IPS-18a (cell line): Measurements from ENCODE around the gene MED13L.

ENCODE experiments used
- H3K27ac ChIP-seq: one replicate; pipeline ENCODE4 v1.5.1; 2013; ENCODE audit warnings: low read length
- H3K27me3 ChIP-seq: one replicate; pipeline ENCODE4 v1.6.1; 2013; ENCODE audit warnings: mild to moderate bottlenecking, low read length; ENCODE audit not compliant: control insufficient read depth, insufficient read depth
- H3K36me3 ChIP-seq: one replicate; pipeline ENCODE4 v1.6.1; 2013; ENCODE audit warnings: low read depth, low read length; ENCODE audit not compliant: control insufficient read depth
- H3K4me1 ChIP-seq: one replicate; pipeline ENCODE4 v1.6.1; 2013; ENCODE audit warnings: low read depth, low read length; ENCODE audit not compliant: control insufficient read depth
- H3K4me3 ChIP-seq: one replicate; pipeline ENCODE4 v1.5.1; 2013; ENCODE audit warnings: low read length
- H3K9ac ChIP-seq: one replicate; pipeline ENCODE4 v1.6.1; 2013; ENCODE audit warnings: mild to moderate bottlenecking, low read length, moderate library complexity
- H3K9me3 ChIP-seq: one replicate; pipeline ENCODE4 v1.6.1; 2013; ENCODE audit warnings: low read depth, low read length; ENCODE audit not compliant: control insufficient read depth

MED13L gene

DNA sequence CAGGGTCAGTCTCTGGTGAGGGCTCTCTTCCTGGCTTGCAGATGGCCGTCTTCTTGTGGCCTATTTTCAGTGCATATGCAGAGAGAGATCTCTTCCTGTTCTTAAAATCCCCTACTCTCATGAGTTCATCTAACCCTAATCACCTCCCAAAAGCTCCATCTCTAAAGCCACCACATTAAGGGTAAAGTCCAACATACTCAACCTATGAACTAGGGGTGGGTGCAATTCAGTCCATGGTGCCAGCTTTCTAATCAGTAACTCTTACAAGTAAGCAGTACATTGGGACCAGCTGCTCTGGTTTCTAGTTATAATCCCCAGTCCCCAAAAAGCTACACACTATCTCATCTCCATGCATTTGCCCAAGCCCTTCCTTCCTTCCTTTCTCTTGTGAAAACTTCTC, 365.1 kb downstream of the MED13L start:
- Histone ChIP-seq H3K4me3 (no peak overlapping the region), H3K9ac (no peak overlapping the region), H3K36me3 (no peaks in the 10 kb centered on the region), H3K4me1 (peaks cover 2% of the 10 kb centered on the region), H3K27ac (no peak overlapping the region), H3K27me3 (peaks cover 11% of the 10 kb centered on the region), H3K9me3 (no peaks in the 10 kb centered on the region)

DNA sequence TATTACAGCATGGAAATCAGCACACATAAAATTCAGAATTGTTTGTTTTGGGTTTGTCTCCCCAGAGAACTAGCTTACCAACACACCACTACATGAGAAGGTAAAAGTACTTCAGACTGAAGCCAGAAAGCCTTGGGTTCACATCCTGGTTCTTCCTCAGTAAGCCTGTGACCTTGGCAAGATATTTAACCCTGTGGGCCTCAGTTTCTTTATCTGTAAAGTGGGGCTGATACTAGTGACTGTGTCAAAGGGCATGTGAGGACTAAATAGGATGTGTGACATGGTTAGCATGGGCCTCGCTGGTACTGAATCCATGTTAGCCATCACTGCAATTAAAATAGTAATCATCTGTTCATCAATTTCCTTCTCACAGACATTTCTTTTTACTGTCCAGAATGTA, 366.1 kb downstream of the MED13L start:
- peaks cover 4% of the 10 kb centered on the region for H3K27me3 ChIP-seq
- no peak overlapping the region for H3K4me3 ChIP-seq
- H3K36me3 ChIP-seq = no peaks in the 10 kb centered on the region
- H3K9me3 ChIP-seq = no peaks in the 10 kb centered on the region
- H3K27ac ChIP-seq = no peak overlapping the region
- H3K9ac ChIP-seq = no peak overlapping the region
- H3K4me1 ChIP-seq = no peaks in the 10 kb centered on the region

DNA sequence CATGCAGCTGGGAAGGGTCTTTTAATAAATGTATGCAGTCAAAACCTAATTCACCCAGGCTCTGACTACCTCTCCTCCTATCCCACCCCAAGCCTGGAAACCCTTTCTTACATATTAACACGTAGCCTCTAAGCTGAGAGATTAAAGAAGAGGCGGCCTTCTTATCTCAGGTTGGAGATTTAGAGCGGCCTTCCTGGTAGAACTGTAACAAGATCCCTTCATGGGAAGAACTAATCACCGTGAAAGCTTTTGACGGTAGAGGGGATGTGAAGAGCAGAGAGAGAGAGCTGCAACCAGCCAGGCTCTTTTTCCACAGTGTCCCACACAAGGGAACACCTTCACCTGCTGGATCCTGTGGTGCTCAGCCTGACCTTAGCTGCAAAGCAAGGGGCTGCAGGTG, 367.4 kb downstream of the MED13L start:
- H3K9me3 ChIP-seq = no peaks in the 10 kb centered on the region
- no peaks in the 10 kb centered on the region for H3K36me3 ChIP-seq

More for the DNA sequence above, 367.4 kb downstream of the MED13L start:
- H3K27ac ChIP-seq = no peak overlapping the region
- H3K9ac ChIP-seq = no peak overlapping the region
- no peaks in the 10 kb centered on the region for H3K4me1 ChIP-seq
- no peaks in the 10 kb centered on the region for H3K27me3 ChIP-seq
- no peak overlapping the region for H3K4me3 ChIP-seq
